Colonic mucosa (tissue), 4 donors: Measurements from ENCODE around the gene EFNA4. TPM values are rescaled to one million over a fixed set of nuclear protein-coding genes. Genes with fewer than 3 reads are reported as not detected.

Experiments used
- DNase-seq: peaks from one replicate; pipeline ENCODE4 v3.0.0-alpha.2; 2020
- H3K27ac ChIP-seq: fragments of 200-600 bp; one replicate; pipeline ENCODE4 v1.8.0; 2021
- H3K27me3 ChIP-seq: fragments of 200-600 bp; one replicate; pipeline ENCODE4 v1.8.0; 2021
- H3K36me3 ChIP-seq: fragments of 200-600 bp; one replicate; pipeline ENCODE4 v1.8.0; 2021
- H3K4me1 ChIP-seq: fragments of 200-600 bp; one replicate; pipeline ENCODE4 v1.8.0; 2021; ENCODE audit warnings: mild to moderate bottlenecking
- H3K4me3 ChIP-seq: fragments of 200-600 bp; one replicate; pipeline ENCODE4 v1.8.0; 2021
- H3K9ac ChIP-seq, 2 donors: one replicate each; pipeline ENCODE4 v1.7.0; 2013; ENCODE audit warnings: control low read depth in 2 of 2, low read depth in 2 of 2, low read length in 2 of 2
- H3K9me3 ChIP-seq: fragments of 200-600 bp; one replicate; pipeline ENCODE4 v1.8.0; 2021
- CTCF ChIP-seq: fragments of 200-600 bp; IDR thresholded peaks from one replicate; pipeline ENCODE4 v1.8.0; 2022; ENCODE audit warnings: antibody characterized with exemption, mild to moderate bottlenecking
- intact Hi-C: fragments of 100-400 bp; cut with DNase I; formaldehyde crosslinking; loops from one replicate; pipeline ENCODE4 v1.14.1; 2022
- total RNA-seq, 2 donors: library from RNA; stranded (reverse); fragmentation: NEBNext Ultra II Directional in 1 of 2; extraction: Animal tissue kit (Norgen Biotek cat#: 25700) in 1 of 2; gene quantifications; one replicate each; pipeline ENCODE4 v1.2.1, GENCODE V29; 2021
- donor health status: healthy.
- donor health status: DM: no; HTN: no; CAD: no.
- donor health status: DM: no; HTN: no; CAD: no.

EFNA4 gene
- total RNA-seq, 2 donors from 2014 or later = 26.1 to 27.2 TPM

DNA sequence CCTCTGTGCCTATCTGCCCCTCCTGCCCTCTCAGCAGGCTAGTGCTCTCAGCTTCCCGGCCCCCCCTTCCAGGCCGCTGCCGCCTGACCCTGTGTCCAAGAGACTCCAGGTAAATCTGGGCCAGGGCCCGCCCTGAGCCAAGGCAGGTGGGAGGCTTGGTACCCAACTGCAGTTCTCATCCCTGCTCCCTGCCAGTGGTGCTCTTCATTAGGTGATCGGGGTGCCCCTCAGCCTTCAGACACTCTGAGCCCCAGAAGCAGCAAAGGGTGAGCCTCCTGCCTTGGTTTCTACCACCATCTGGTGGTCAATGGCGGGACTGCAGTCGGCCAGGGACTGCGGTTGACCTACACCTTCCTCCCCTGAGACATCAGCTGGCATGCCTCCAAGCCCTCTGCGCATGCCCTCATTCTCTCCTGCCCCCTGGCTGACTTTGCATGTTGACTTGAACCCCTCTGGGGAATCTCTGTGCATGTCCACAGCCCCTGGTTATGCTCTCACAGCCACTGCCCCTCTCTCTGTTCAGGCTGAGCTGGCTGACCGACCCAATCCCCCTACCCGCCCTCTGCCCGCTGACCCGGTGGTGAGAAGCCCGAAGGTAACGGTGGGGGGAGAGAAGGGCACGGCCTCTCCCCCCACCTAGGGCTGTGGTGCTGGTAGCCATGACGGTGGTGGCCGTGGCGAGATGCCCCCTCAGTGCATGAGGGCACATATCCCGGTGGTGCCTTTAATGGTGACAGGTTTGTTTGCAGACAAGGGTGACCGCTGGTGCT, 2.0 kb upstream of the EFNA4 start:
- peak; percentile 95 for DNase-seq
- Histone ChIP-seq H3K9ac (peak overlapping the region in 1 of 2 donors; percentile 33), H3K9me3 (no peaks in the 10 kb centered on the region), H3K4me1 (peaks cover 19% of the 10 kb centered on the region), H3K4me3 (no peak overlapping the region), H3K27ac (no peak overlapping the region), H3K27me3 (no peaks in the 10 kb centered on the region), H3K36me3 (no peaks in the 10 kb centered on the region)
- intact Hi-C loops = loop anchor here (5.0 kb wide), 1 partner anchor 154 kb away; no protein-coding TSS in a partner anchor
- peak; percentile 99 for TF ChIP-seq CTCF

DNA sequence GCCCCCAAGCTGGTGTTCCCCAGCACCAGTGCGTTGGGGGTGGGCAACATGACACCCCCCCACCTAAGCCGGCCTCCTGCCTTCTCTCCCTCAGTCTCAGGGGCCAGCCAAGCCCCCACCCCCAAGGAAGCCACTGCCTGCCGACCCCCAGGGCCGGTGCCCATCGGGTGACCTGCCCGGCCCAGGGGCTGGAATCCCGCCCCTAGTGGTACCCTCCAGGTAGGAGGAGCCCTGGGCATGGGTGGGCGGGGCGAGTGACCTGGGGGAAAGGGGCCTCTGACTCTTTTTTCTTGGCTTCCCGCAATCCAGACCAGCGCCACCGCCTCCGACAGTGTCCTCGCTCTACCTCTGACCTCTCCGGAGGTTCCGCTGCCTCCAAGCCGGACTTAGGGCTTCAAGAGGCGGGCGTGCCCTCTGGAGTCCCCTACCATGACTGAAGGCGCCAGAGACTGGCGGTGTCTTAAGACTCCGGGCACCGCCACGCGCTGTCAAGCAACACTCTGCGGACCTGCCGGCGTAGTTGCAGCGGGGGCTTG, 1.3 kb upstream of the EFNA4 start:
- peaks cover 19% of the 10 kb centered on the region for H3K4me1 ChIP-seq
- H3K27me3 ChIP-seq = no peaks in the 10 kb centered on the region
- peak overlapping the region; percentile 33 to 44 for H3K9ac ChIP-seq
- no peak for TF ChIP-seq CTCF
- intact Hi-C loops = loop anchor here (5.0 kb wide), 1 partner anchor 155 kb away; no protein-coding TSS in a partner anchor
- no peaks in the 10 kb centered on the region for H3K36me3 ChIP-seq
- peak overlapping the region; percentile 90 for H3K4me3 ChIP-seq
- peak; percentile 44 for DNase-seq
- no peaks in the 10 kb centered on the region for H3K9me3 ChIP-seq
- H3K27ac ChIP-seq = peak overlapping the region; percentile 88

GRCh38 chr1:155062702-155063411, 683 bp upstream of the EFNA4 start:
- TF ChIP-seq CTCF = peak; percentile 91
- no peaks in the 10 kb centered on the region for H3K9me3 ChIP-seq
- peak overlapping the region; percentile 90 for H3K4me3 ChIP-seq
- H3K27me3 ChIP-seq = no peaks in the 10 kb centered on the region
- H3K4me1 ChIP-seq = peaks cover 19% of the 10 kb centered on the region
- peak overlapping the region; percentile 44 to 83 for H3K9ac ChIP-seq
- peak overlapping the region; percentile 88 for H3K27ac ChIP-seq
- no peaks in the 10 kb centered on the region for H3K36me3 ChIP-seq
- intact Hi-C loops = loop anchor here (1.0 to 5.0 kb wide), 2 partner anchors 21 to 156 kb away; no protein-coding TSS in a partner anchor
- DNase-seq = peak; percentile 89

DNA sequence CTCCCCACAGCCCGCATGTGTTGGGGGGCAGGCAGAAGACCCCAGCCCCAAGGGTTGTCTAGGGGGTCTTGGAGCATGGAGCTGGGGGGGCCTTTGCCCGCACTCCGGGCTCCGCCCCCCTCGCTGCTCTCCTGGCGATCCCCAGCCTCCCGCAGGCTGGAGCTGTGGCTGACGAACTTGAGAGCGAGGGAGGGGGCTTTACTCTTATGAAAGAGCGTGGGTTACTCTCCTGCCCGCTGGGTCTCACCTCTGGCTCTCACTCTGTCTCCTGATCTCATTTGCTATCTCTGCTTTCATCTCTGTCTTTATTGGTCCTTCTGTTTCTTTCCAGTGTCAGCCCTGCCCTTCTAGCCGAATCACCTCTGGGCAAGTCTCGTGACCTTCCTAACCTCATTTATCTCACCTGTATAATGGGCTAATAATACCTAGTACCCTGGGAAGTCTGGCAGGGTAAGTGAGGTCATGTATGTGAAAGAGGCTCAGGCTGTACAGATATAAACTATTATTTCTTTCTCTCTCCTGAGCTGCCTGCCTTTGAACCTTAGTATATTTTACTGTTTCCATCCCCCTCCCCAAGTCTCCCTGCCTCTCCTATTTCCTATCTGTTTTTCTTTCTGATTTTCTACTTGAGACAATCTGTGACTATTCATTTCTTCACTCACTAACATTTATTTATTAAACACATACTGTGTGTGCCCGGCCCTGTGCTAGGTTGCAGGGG, 731 bp downstream of the EFNA4 start:
- H3K4me1 ChIP-seq = peaks cover 19% of the 10 kb centered on the region
- peak overlapping the region; percentile 88 for H3K27ac ChIP-seq
- no peaks in the 10 kb centered on the region for H3K36me3 ChIP-seq
- DNase-seq = peak; percentile 43
- H3K9me3 ChIP-seq = no peaks in the 10 kb centered on the region
- no peaks in the 10 kb centered on the region for H3K27me3 ChIP-seq
- intact Hi-C loops = loop anchor here (5.0 kb wide), 1 partner anchor 157 kb away; no protein-coding TSS in a partner anchor
- TF ChIP-seq CTCF = no peak
- H3K4me3 ChIP-seq = peak overlapping the region; percentile 90
- H3K9ac ChIP-seq = peak overlapping the region; percentile 81 to 83
